Memory B cell (primary cell): ENCODE measurements around the gene KPNA3.

Source experiments
- ATAC-seq: fragments of 150-1000 bp; cut with Tn5 transposase; 2 replicates; pipeline ENCODE4 v1.10.0; 2021; ENCODE audit warnings: low read depth, mild to moderate bottlenecking, moderate library complexity
- DNase-seq, 2 donors: peaks; one replicate each; pipeline ENCODE4 v3.0.0; 2022; ENCODE audit warnings: low spot score in 2 of 2
- H3K27ac Mint-ChIP-seq: one replicate; pipeline ENCODE4 v1.8.0; 2022; ENCODE audit warnings: mild to moderate bottlenecking, moderate library complexity, mixed read lengths
- H3K27me3 Mint-ChIP-seq: one replicate; pipeline ENCODE4 v1.8.0; 2022; ENCODE audit warnings: mixed read lengths
- H3K36me3 Mint-ChIP-seq: one replicate; pipeline ENCODE4 v1.8.0; 2022; ENCODE audit warnings: mild to moderate bottlenecking, mixed read lengths
- H3K4me1 Mint-ChIP-seq: one replicate; pipeline ENCODE4 v1.8.0; 2022; ENCODE audit warnings: mixed read lengths
- H3K4me3 Mint-ChIP-seq: one replicate; pipeline ENCODE4 v1.8.0; 2022; ENCODE audit warnings: mild to moderate bottlenecking, moderate library complexity, mixed read lengths
- H3K9me3 Mint-ChIP-seq: one replicate; pipeline ENCODE4 v1.8.0; 2022; ENCODE audit warnings: mixed read lengths

KPNA3 gene

DNA sequence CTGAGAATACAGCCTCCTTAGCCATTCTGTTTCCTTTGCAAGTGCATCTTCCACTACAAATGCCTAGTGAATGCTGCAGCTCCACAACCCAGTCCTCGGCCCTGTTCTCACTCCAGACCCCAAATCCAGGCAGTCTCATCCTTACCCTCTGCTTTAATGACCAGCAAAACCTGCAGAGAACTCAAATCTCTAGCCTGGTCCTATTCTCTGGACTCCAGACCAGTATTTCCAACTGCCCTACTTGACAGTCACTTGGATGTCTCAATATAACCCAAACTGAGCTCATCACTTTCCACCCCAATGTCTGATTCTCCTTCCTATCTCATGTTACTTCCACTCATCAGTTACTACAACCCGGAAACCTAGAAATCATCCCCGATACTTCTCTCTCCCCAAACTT lies 98.6 kb downstream of the KPNA3 start:
- H3K4me1 Mint-ChIP-seq = peaks cover 11% of the 10 kb centered on the region
- H3K27me3 Mint-ChIP-seq = no peaks in the 10 kb centered on the region
- DNase-seq (no peak), ATAC-seq (no peak)
- H3K9me3 Mint-ChIP-seq = no peaks in the 10 kb centered on the region
- H3K4me3 Mint-ChIP-seq = no peak overlapping the region
- H3K36me3 Mint-ChIP-seq = peaks cover 3% of the 10 kb centered on the region
- no peak overlapping the region for H3K27ac Mint-ChIP-seq

DNA sequence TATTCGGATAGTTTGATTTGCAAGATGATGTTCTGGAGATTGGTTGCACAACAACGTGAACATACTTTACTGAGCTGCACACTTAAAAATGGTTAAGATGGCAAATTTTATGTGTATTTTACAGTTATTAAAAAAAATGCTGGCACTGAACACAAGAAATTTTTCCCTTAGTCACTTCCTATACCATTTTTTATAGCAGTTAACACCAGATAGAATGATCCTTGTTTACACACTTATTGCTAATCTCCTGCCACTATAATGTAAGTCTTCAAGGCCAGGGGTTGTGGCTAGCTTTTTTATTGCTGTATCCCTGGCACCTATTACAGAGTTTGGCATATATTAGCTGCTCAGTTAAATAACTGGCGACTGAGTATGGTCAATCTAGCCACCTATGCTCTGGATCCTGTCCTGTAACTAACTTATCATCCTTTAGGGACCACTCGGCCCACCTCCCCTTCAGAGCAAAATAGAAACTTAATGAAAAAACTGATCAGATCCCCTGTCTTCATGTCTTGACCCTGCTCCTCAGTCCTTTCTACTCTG lies 99.2 kb downstream of the KPNA3 start:
- peaks cover 10% of the 10 kb centered on the region for H3K4me1 Mint-ChIP-seq
- H3K9me3 Mint-ChIP-seq = no peaks in the 10 kb centered on the region
- DNase-seq = no peak
- H3K27ac Mint-ChIP-seq = no peak overlapping the region
- H3K4me3 Mint-ChIP-seq = no peak overlapping the region
- H3K36me3 Mint-ChIP-seq = peaks cover 3% of the 10 kb centered on the region
- ATAC-seq = no peak
- no peaks in the 10 kb centered on the region for H3K27me3 Mint-ChIP-seq

DNA sequence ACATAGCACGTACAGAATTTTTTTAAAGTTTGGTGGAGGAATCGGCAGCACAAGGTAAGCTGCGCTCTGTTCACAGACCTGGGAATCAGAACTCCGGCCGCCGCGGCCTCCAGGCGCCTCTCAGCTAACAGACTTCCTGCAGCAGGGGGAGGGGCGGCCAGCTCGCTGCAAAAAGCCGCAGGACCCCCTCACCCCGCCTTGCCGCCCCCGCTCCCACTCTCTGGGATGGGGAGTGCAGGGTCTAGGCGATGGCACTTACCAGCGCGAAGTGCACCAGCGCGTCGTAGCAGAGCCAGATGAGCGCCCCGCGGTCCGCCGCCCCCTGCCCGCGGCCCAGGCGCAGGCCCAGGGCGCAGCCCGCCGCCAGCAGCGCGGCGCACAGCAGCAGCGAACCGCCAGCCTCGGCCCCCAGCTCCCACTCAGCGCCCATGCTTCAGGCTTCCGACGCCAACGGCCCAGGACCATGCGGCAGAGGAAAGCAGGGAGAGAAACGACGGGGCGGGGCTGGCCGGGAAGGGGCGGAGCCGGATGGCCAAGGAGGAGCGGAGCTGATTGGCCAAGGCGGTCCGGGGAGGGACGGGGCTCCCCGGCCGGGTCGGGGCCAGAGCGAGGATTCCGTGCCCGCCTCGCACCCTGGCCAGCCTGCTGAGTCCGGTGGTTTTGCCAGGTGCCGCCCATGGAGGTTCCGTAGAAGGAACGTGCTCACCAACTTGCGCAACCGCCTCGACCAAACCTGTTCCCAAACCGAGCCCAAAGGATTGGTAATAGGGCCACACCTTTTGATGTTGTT lies 101.3 kb downstream of the KPNA3 start, which contains the start of gene EBPL:
Gene EBPL (minus strand): TSS at position 492 of the 790 bp plus-strand sequence. CDS start 62 bp downstream, at position 430.
- Mint-ChIP-seq H3K27me3 (no peaks in the 10 kb centered on the region), H3K9me3 (no peaks in the 10 kb centered on the region), H3K27ac (peak within 1 kb of the TSS; percentile 41), H3K4me1 (peaks cover 18% of the 10 kb centered on the region), H3K36me3 (peaks cover 5% of the 10 kb centered on the region), H3K4me3 (peak within 1 kb of the TSS; percentile 88)
- DNase-seq = peak; percentile 66 to 76
- ATAC-seq = peak; percentile 93

DNA sequence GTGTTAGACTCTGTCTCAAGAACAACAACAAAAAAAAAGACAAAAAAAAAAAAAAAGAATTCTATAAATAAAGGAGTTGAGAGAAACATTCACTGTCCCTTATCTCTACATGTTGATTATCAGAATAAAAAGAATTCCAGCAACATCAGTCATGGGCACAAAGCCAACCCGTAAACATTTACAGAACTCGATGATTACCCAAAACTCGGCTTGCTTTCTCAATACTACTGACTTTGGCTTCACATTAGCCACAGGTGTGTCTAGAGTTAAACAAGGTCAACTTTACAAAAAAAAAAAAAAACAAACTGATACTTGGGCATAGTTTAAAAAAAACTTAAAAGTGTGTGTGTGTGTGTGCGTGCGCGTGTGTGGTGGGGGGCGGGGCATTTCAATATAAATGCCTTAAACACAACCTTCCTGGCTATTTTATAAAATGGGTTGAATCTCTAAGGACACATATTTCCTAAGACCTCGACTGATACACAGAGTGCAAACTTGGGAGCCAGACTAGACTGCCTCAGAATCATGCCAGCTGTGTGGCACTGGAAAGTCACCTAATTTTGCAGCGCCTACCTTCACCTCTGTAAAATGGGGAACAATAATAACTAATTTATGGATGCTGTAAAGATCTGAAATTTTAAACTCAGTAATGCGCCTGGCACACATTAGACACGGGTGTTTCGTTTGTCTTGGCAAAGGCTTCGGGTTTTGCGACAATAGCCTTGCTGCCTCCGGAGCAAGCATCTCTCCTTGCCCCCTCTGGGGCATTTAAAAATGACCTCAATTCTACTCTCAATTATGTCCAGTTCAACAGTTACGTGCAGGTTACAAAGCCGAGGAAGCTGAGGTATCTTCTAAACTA lies 102.1 kb downstream of the KPNA3 start:
- Mint-ChIP-seq H3K27me3 (no peaks in the 10 kb centered on the region), H3K4me1 (peaks cover 18% of the 10 kb centered on the region), H3K9me3 (no peaks in the 10 kb centered on the region), H3K4me3 (peak overlapping the region; percentile 88), H3K27ac (peak overlapping the region; percentile 41), H3K36me3 (peaks cover 9% of the 10 kb centered on the region)
- ATAC-seq (peak; percentile 4), DNase-seq (no peak)

DNA sequence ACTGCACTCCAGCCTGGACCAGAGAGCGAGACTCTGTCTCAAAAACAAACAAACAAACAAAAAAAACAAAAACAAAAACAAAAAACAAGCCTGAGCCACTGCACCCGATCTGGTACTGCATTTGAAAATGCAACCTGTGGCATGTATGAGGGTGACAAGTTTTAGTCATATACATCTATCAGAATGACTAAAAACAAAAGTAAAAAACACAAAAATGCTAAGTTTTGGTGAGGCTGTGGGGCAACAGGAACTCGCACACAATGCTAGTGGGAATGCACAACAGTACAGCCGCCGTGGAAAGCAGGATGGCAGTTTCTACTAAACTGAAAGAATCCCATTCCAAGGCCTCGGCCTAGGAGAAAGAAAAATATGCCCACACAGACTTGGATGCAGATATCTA lies 109.0 kb downstream of the KPNA3 start:
- no peak for DNase-seq
- no peaks in the 10 kb centered on the region for H3K27me3 Mint-ChIP-seq
- H3K4me1 Mint-ChIP-seq = peaks cover 12% of the 10 kb centered on the region
- no peak overlapping the region for H3K4me3 Mint-ChIP-seq
- H3K9me3 Mint-ChIP-seq = no peaks in the 10 kb centered on the region
- peaks cover 12% of the 10 kb centered on the region for H3K36me3 Mint-ChIP-seq
- ATAC-seq = no peak
- peak overlapping the region; percentile 38 for H3K27ac Mint-ChIP-seq

- Mint-ChIP-seq H3K36me3 (peaks cover 14% of the 10 kb centered on the region), H3K4me1 (peaks cover 9% of the 10 kb centered on the region), H3K4me3 (no peak overlapping the region), H3K9me3 (no peaks in the 10 kb centered on the region), H3K27ac (no peak overlapping the region), H3K27me3 (no peaks in the 10 kb centered on the region)
- no peak for ATAC-seq
- no peak for DNase-seq
Observed at GRCh38 chr13:49681842-49682435, 110.5 kb downstream of the KPNA3 start.

DNA sequence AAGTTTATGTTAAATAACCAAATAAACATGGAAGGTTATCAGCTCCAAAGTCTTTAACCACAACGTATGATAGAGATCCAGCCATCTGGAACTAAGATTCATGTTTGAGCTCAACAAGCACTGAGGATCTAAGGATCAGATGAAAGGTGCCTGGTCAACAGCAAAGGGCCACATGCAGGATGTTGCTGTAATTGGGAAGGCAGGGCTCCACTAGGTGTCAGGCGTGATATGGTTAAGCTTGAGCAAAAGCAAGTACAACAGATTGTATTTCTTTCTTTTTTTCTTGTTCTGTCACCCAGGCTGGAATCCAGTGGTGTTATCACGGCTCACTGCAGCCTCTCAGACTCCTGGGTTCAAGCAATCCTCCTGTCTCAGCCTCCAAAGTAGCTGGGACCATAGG lies 113.2 kb downstream of the KPNA3 start:
- Mint-ChIP-seq H3K27ac (no peak overlapping the region), H3K27me3 (no peaks in the 10 kb centered on the region), H3K4me1 (peaks cover 18% of the 10 kb centered on the region), H3K9me3 (no peaks in the 10 kb centered on the region), H3K4me3 (no peak overlapping the region), H3K36me3 (peaks cover 12% of the 10 kb centered on the region)
- DNase-seq = no peak
- ATAC-seq = no peak

DNA sequence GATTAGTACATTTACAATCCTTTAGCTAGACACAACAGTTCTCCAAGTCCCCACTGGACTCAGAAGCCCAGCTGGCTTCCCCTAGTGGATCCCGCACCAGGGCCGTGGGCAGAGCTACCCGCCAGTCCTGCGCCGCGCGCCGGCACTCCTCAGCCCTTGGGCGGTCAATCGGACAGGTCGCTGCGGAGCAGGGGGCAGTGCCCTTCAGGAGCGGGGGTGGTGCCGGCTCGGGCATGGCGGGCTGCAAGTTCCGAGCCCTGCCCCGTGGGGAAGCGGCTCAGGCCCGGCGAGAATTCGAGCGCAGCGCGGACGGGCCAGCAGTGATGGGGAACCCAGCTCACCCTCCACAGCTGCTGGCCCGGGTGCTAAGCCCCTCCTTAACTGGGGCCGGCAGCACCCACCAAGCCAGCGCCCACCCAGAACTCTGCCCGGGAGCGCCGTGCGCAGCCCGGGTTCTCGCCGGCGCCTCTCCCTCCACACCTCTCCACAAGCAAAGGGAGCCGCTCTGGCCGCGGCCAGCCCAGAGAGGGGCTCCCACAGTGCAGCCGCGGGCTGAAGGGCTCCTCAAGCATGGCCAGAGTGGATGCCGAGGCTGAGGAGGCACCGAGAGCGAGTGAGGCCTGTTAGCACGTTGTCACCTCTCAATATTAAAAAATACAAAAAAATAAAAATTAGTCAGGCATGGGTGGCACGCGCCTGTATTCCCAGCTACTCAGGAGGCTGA lies 114.1 kb downstream of the KPNA3 start:
- peaks cover 12% of the 10 kb centered on the region for H3K36me3 Mint-ChIP-seq
- H3K27me3 Mint-ChIP-seq = no peaks in the 10 kb centered on the region
- no peak for DNase-seq
- no peak overlapping the region for H3K4me3 Mint-ChIP-seq
- H3K9me3 Mint-ChIP-seq = no peaks in the 10 kb centered on the region
- H3K27ac Mint-ChIP-seq = no peak overlapping the region
- peaks cover 18% of the 10 kb centered on the region for H3K4me1 Mint-ChIP-seq
- no peak for ATAC-seq

DNA sequence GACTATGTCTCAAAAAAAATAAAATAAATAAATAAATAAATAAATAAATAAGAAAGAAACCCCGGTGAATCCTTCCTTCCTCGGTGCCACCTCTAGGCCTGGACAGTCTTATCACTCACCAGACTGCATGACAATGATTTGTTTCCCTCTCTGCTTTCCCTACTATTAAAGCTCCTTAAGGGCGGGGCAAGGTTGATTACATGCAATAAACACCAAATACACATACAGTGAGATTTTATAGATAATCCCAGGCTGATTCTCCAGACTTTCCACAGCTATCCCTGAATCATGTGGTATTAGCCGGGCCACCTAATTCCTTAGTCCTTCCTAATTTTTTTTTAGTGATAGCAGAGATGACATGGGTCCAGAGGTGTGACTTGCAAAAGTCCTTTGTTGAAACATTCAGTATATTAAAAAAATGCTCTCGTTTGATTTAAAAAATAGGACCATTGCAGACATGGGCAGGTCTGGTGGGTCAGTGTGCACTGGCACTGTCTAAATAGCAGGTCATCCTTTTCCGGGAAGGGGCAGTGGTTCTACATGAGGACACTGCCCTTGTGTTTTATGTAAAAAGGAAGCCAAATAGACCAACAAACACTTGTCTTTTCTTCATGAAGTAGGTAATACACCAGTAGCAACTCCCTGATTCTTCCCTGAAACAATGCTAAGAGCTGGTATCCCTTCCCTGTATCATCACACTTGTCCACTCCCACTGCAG lies 115.7 kb downstream of the KPNA3 start:
- H3K4me3 Mint-ChIP-seq = no peak overlapping the region
- H3K27ac Mint-ChIP-seq = no peak overlapping the region
- H3K9me3 Mint-ChIP-seq = no peaks in the 10 kb centered on the region
- peaks cover 18% of the 10 kb centered on the region for H3K4me1 Mint-ChIP-seq
- no peaks in the 10 kb centered on the region for H3K27me3 Mint-ChIP-seq
- no peak for DNase-seq
- peaks cover 14% of the 10 kb centered on the region for H3K36me3 Mint-ChIP-seq
- no peak for ATAC-seq

GRCh38 chr13:49670828-49671227 lies 121.7 kb downstream of the KPNA3 start:
- ATAC-seq (no peak), DNase-seq (no peak)
- H3K27ac Mint-ChIP-seq = no peak overlapping the region
- peaks cover 8% of the 10 kb centered on the region for H3K4me1 Mint-ChIP-seq
- H3K27me3 Mint-ChIP-seq = no peaks in the 10 kb centered on the region
- no peaks in the 10 kb centered on the region for H3K9me3 Mint-ChIP-seq
- no peak overlapping the region for H3K4me3 Mint-ChIP-seq
- peaks cover 19% of the 10 kb centered on the region for H3K36me3 Mint-ChIP-seq

- peaks cover 4% of the 10 kb centered on the region for H3K4me1 Mint-ChIP-seq
- peaks cover 16% of the 10 kb centered on the region for H3K36me3 Mint-ChIP-seq
- no peak for DNase-seq
- peak; percentile 48 for ATAC-seq
- H3K9me3 Mint-ChIP-seq = no peaks in the 10 kb centered on the region
- no peak overlapping the region for H3K27ac Mint-ChIP-seq
- H3K27me3 Mint-ChIP-seq = no peaks in the 10 kb centered on the region
- H3K4me3 Mint-ChIP-seq = no peak overlapping the region
Observed at GRCh38 chr13:49669735-49670309, 122.7 kb downstream of the KPNA3 start.

DNA sequence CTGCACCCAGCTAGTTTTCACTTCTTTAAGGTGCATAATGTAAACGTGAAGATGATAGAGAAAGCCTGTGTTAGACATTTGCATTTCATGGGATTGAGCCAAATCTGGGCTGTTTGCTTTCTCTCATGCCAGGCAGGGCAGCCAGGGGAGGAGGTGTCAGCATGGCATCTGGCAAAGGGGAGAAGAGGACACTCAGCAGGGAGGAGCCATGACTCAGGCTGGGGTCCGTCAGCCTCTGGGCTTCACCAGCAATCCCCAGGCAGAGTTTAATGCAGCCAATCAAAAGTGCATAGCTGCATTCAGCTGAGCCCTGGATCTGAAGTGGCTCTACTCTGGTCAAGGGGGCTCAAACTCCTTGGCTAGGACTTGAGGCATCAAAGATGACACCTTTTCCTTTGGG lies 124.7 kb downstream of the KPNA3 start:
- no peak for ATAC-seq
- Mint-ChIP-seq H3K9me3 (no peaks in the 10 kb centered on the region), H3K4me1 (no peaks in the 10 kb centered on the region)

DNA sequence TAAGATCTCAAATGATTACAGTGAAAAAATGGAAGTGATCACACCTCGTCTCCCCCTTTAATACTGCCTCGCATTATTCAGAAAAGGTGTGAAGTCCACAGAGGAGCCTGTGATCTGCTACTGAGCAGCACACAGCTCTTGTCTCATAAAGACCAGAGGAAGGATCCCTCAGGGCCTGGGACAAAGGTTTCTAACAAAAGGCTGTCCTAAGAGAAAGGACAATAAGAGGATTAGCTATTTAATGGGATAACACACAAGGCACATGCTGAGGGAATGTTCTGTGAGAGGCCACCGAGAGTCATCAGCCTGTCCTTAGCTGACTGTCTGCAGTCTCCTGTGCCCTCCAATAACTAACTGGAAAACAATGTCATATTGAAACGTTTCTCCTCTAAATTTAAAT lies 127.9 kb downstream of the KPNA3 start:
- no peaks in the 10 kb centered on the region for H3K4me1 Mint-ChIP-seq
- ATAC-seq (no peak), DNase-seq (no peak)
- no peaks in the 10 kb centered on the region for H3K27me3 Mint-ChIP-seq
- H3K9me3 Mint-ChIP-seq = no peaks in the 10 kb centered on the region
- H3K27ac Mint-ChIP-seq = no peak overlapping the region
- peaks cover 20% of the 10 kb centered on the region for H3K36me3 Mint-ChIP-seq
- H3K4me3 Mint-ChIP-seq = no peak overlapping the region

More for the DNA sequence above, 124.7 kb downstream of the KPNA3 start:
- H3K4me3 Mint-ChIP-seq = no peak overlapping the region
- H3K27ac Mint-ChIP-seq = no peak overlapping the region
- H3K36me3 Mint-ChIP-seq = peaks cover 15% of the 10 kb centered on the region
- H3K27me3 Mint-ChIP-seq = no peaks in the 10 kb centered on the region
- no peak for DNase-seq
